GM12872 (cell line): ENCODE data around the gene IGF2BP1.
A peak's percentile ranks its signal among the peaks of the same experiment; 100 is the strongest.

Experiments used
- CTCF ChIP-seq: IDR thresholded peaks from 3 replicates; pipeline ENCODE4 v1.5.1; 2011; ENCODE audit warnings: low read depth, mild to moderate bottlenecking, low read length, moderate library complexity; ENCODE audit not compliant: insufficient read depth

IGF2BP1 gene

GRCh38 chr17:48997103-48997826 is at the start of gene IGF2BP1:
IGF2BP1 (plus strand) TSS chr17:48997385; CDS start chr17:48997746, 361 bp downstream.
- no peak for TF ChIP-seq CTCF

GRCh38 chr17:48951572-48951971 is 45.6 kb upstream of the IGF2BP1 start:
- TF ChIP-seq CTCF = no peak

GRCh38 chr17:48952904-48953303 is 44.3 kb upstream of the IGF2BP1 start:
- TF ChIP-seq CTCF = no peak

GRCh38 chr17:48954300-48954755 is 42.9 kb upstream of the IGF2BP1 start:
- TF ChIP-seq CTCF = 0 out of 3 replicates have a peak, but pooled peaks have one; percentile 37

- no peak for TF ChIP-seq CTCF
Measured at GRCh38 chr17:48960834-48961515, 36.2 kb upstream of the IGF2BP1 start.

DNA sequence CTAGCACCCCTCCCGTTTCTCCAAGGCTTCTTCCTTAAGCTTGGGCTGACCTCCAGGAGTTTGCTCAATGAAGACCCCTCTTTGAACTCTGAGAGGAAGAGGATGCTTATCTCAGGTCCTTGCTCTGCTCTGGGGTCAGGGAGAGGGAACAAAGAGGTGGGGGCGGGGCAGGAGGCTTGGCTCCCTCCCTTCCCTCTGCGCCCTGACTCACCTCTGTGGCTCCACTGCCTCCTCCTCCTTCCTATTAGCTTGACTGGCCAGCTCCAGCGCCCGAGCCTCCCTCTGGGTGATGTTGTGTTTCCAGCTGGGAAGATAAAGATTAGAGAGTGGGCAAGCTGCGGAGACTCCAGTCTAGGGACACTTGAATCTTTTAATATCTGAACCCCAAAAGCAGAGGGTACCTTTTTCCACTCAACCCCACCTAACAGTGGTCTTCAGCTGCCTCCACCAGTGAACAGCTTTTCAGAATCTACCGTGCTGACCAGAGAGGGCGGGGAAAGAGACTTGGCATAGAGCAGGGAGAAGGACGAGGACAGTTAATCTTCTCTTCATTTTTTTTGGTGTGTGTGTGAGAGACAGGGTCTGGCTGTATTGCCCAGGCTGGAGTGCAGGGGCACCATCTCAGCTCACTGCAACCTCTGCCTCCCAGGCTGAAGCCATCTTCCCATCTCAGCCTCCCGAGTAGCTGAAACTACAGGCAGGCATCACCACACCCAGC is 35.5 kb upstream of the IGF2BP1 start:
- TF ChIP-seq CTCF = no peak

GRCh38 chr17:48970224-48970623 is 27.0 kb upstream of the IGF2BP1 start:
- no peak for TF ChIP-seq CTCF
